Keratinocyte (primary cell): ENCODE results near the gene DENND1A.

Experiments used
- CTCF ChIP-seq, 3 experiments: IDR thresholded peaks in 1 of 3; conservative IDR thresholded peaks in 1 of 3; optimal IDR thresholded peaks in 1 of 3; 2 replicates in 2 of 3; 3 replicates in 1 of 3; pipeline versions ENCODE3 to v1.5.1; 2011; ENCODE audit warnings: low read length in 3 of 3, mild to moderate bottlenecking in 3 of 3, moderate library complexity in 2 of 3, control low read depth in 1 of 3, inconsistent platforms in 1 of 3; ENCODE audit not compliant: insufficient read depth in 2 of 3; ENCODE audit errors: extremely low read depth in 1 of 3
- EZH2 ChIP-seq: IDR thresholded peaks from one replicate; pipeline ENCODE4 v1.6.1; 2012; ENCODE audit warnings: inconsistent platforms, mild to moderate bottlenecking, low read length, moderate library complexity

GRCh38 chr9:123864251-123864650 is 65.7 kb downstream of the DENND1A start:
- no peak for TF ChIP-seq CTCF (optimal IDR thresholded peaks at IDR 0.05 in 1 of 3, IDR thresholded peaks at IDR 0.05 in 1 of 3, conservative IDR thresholded peaks at IDR 0.05 in 1 of 3; ENCODE audit: extremely low read depth in 1 of 3, insufficient read depth in 2 of 3, low read length in 3 of 3)
- TF ChIP-seq EZH2, result no peak
